Lower lobe of right lung (tissue), 2 donors: ENCODE results near the gene CPT1B. TPM values are rescaled to one million over a fixed set of nuclear protein-coding genes. Genes with fewer than 3 reads are reported as not detected.
A peak's percentile ranks its signal among the peaks of the same experiment; 100 is the strongest.

Source experiments
- ATAC-seq, 2 donors: fragments of 200-7000 bp; cut with Tn5 transposase; one replicate each; pipeline ENCODE4 v1.9.1; 2020 to 2022; ENCODE audit warnings: mild to moderate bottlenecking in 2 of 2, moderate library complexity in 2 of 2
- DNase-seq: peaks from one replicate; pipeline ENCODE4 v3.0.0-alpha.2; 2020
- H3K27ac ChIP-seq: fragments of 200-600 bp; one replicate; pipeline ENCODE4 v1.8.0; 2022
- H3K27me3 ChIP-seq: fragments of 200-600 bp; one replicate; pipeline ENCODE4 v1.8.0; 2022; ENCODE audit warnings: low read depth
- H3K36me3 ChIP-seq: fragments of 200-600 bp; one replicate; pipeline ENCODE4 v1.8.0; 2022; ENCODE audit warnings: mild to moderate bottlenecking
- H3K4me1 ChIP-seq: fragments of 200-600 bp; one replicate; pipeline ENCODE4 v1.8.0; 2022
- H3K4me3 ChIP-seq: fragments of 200-600 bp; one replicate; pipeline ENCODE4 v1.8.0; 2022; ENCODE audit warnings: mild to moderate bottlenecking
- H3K9me3 ChIP-seq: fragments of 200-600 bp; one replicate; pipeline ENCODE4 v1.8.0; 2022
- CTCF ChIP-seq: fragments of 200-600 bp; IDR thresholded peaks from one replicate; pipeline ENCODE4 v1.8.0; 2022; ENCODE audit warnings: antibody characterized with exemption, mild to moderate bottlenecking
- intact Hi-C: fragments of 100-400 bp; cut with DNase I; formaldehyde crosslinking; loops from one replicate; pipeline ENCODE4 v1.11.0; 2022
- total RNA-seq: library from RNA; stranded (reverse); fragmentation: NEBNext Ultra II Directional; extraction: Animal tissue kit (Norgen Biotek cat#: 25700); gene quantifications from one replicate; pipeline ENCODE4 v1.2.1, GENCODE V29; 2021
- donor health status: DM: no; HTN: yes; CAD: no; lungs with severe emphysema.

Gene CPT1B
- total RNA-seq, 1 donor from 2014 or later: 12.6 TPM

GRCh38 chr22:50569896-50570535, 8.2 kb downstream of the CPT1B start:
- no peaks in the 10 kb centered on the region for H3K9me3 ChIP-seq
- TF ChIP-seq CTCF: no peak
- ATAC-seq (no peak), DNase-seq (no peak)
- intact Hi-C loops: no loop called here
- no peak overlapping the region for H3K4me3 ChIP-seq
- H3K27ac ChIP-seq: no peak overlapping the region
- H3K27me3 ChIP-seq: no peaks in the 10 kb centered on the region
- H3K36me3 ChIP-seq: peaks cover 5% of the 10 kb centered on the region
- no peaks in the 10 kb centered on the region for H3K4me1 ChIP-seq

- no peak for ATAC-seq
- H3K4me3 ChIP-seq: no peak overlapping the region
These were observed 9.2 kb downstream of the CPT1B start for GRCh38 chr22:50569041-50569459.

GRCh38 chr22:50568626-50569025, 9.6 kb downstream of the CPT1B start:
- no peaks in the 10 kb centered on the region for H3K27me3 ChIP-seq
- no peak for DNase-seq
- H3K36me3 ChIP-seq: peaks cover 5% of the 10 kb centered on the region
- H3K4me3 ChIP-seq: no peak overlapping the region
- H3K9me3 ChIP-seq: no peaks in the 10 kb centered on the region
- H3K27ac ChIP-seq: no peak overlapping the region
- no peak for ATAC-seq
- peaks cover 3% of the 10 kb centered on the region for H3K4me1 ChIP-seq
- intact Hi-C loops: no loop called here
- no peak for TF ChIP-seq CTCF

More at GRCh38 chr22:50569041-50569459, 9.2 kb downstream of the CPT1B start:
- DNase-seq: peak; percentile 32
- H3K36me3 ChIP-seq: peaks cover 5% of the 10 kb centered on the region
- no peak for TF ChIP-seq CTCF
- H3K9me3 ChIP-seq: no peaks in the 10 kb centered on the region
- no peaks in the 10 kb centered on the region for H3K4me1 ChIP-seq
- intact Hi-C loops: no loop called here
- H3K27me3 ChIP-seq: no peaks in the 10 kb centered on the region
- no peak overlapping the region for H3K27ac ChIP-seq

- H3K4me3 ChIP-seq: no peak overlapping the region
- no peaks in the 10 kb centered on the region for H3K9me3 ChIP-seq
- no peak for TF ChIP-seq CTCF
- intact Hi-C loops: no loop called here
- no peaks in the 10 kb centered on the region for H3K27me3 ChIP-seq
- peaks cover 8% of the 10 kb centered on the region for H3K4me1 ChIP-seq
- H3K36me3 ChIP-seq: peaks cover 5% of the 10 kb centered on the region
- no peak for ATAC-seq
- no peak overlapping the region for H3K27ac ChIP-seq
- no peak for DNase-seq
These were observed 10.4 kb downstream of the CPT1B start for GRCh38 chr22:50567721-50568252.

GRCh38 chr22:50564289-50564688, 13.9 kb downstream of the CPT1B start:
- no peak for TF ChIP-seq CTCF
- H3K27ac ChIP-seq: no peak overlapping the region
- no peaks in the 10 kb centered on the region for H3K36me3 ChIP-seq
- H3K4me1 ChIP-seq: peaks cover 8% of the 10 kb centered on the region
- intact Hi-C loops: no loop called here
- ATAC-seq: no peak
- no peak for DNase-seq
- no peak overlapping the region for H3K4me3 ChIP-seq
- H3K27me3 ChIP-seq: no peaks in the 10 kb centered on the region
- H3K9me3 ChIP-seq: no peaks in the 10 kb centered on the region
